Memory B cell (primary cell): Measurements from ENCODE around the gene CARD16.
A peak's percentile ranks its signal among the peaks of the same experiment; 100 is the strongest.

Experiments used
- ATAC-seq: fragments of 150-1000 bp; cut with Tn5 transposase; 2 replicates; pipeline ENCODE4 v1.10.0; 2021; ENCODE audit warnings: low read depth, mild to moderate bottlenecking, moderate library complexity
- DNase-seq, 2 donors: peaks; one replicate each; pipeline ENCODE4 v3.0.0; 2022; ENCODE audit warnings: low spot score in 2 of 2
- H3K27ac Mint-ChIP-seq: one replicate; pipeline ENCODE4 v1.8.0; 2022; ENCODE audit warnings: mild to moderate bottlenecking, moderate library complexity, mixed read lengths
- H3K27me3 Mint-ChIP-seq: one replicate; pipeline ENCODE4 v1.8.0; 2022; ENCODE audit warnings: mixed read lengths
- H3K36me3 Mint-ChIP-seq: one replicate; pipeline ENCODE4 v1.8.0; 2022; ENCODE audit warnings: mild to moderate bottlenecking, mixed read lengths
- H3K4me1 Mint-ChIP-seq: one replicate; pipeline ENCODE4 v1.8.0; 2022; ENCODE audit warnings: mixed read lengths
- H3K4me3 Mint-ChIP-seq: one replicate; pipeline ENCODE4 v1.8.0; 2022; ENCODE audit warnings: mild to moderate bottlenecking, moderate library complexity, mixed read lengths
- H3K9me3 Mint-ChIP-seq: one replicate; pipeline ENCODE4 v1.8.0; 2022; ENCODE audit warnings: mixed read lengths

CARD16 gene

DNA sequence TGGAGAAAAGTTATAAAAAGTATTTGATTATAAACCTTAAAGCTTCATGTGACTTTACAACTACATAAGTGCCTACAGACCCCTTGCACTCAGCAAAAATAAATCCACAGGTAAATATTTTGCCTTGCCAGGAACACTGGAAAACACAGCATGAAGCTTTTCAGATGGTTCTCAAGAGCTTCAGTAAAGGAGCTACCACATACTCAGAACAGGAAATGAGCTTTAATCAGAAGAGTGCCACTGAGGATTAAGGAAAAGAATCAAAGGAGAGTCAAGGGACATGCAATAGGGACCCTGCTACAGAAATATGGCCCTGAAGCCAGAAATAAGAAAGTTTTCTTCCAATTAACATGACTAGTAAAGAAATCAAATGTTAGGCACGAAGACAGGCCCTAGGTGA is 11.4 kb downstream of the CARD16 start:
- DNase-seq (no peak), ATAC-seq (peak; percentile 18)
- Mint-ChIP-seq H3K4me1 (peaks cover 25% of the 10 kb centered on the region), H3K27me3 (no peaks in the 10 kb centered on the region), H3K9me3 (no peaks in the 10 kb centered on the region), H3K4me3 (peak overlapping the region; percentile 88), H3K27ac (peak overlapping the region; percentile 91), H3K36me3 (peaks cover 37% of the 10 kb centered on the region)

DNA sequence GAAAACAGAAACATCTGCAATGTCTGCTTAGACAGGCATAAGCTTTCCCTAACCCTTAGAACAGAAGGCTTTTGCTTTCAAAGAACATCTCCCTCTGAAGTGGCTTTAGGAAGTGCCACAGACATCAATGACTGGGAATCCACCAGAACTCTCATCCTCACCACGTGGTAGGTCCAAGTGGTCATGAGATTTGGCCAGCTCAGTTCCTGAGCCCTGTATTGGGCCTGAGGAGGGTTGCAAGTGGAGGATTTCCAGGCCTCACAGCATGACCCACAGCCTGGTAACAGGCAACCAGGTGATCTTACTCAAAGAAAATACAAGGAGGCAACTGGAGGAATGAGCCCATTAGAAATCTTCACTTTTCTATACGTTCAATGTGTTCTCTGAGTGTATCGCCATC is 11.8 kb downstream of the CARD16 start:
- H3K4me1 Mint-ChIP-seq: peaks cover 27% of the 10 kb centered on the region

GRCh38 chr11:105032495-105032894 is 12.6 kb downstream of the CARD16 start:
- Mint-ChIP-seq H3K36me3 (peaks cover 36% of the 10 kb centered on the region), H3K27ac (peak overlapping the region; percentile 91), H3K4me1 (peaks cover 32% of the 10 kb centered on the region), H3K27me3 (no peaks in the 10 kb centered on the region), H3K9me3 (no peaks in the 10 kb centered on the region), H3K4me3 (peak overlapping the region; percentile 67)
- no peak for DNase-seq
- peak; percentile 61 for ATAC-seq

More for the DNA sequence above, 11.8 kb downstream of the CARD16 start:
- H3K9me3 Mint-ChIP-seq: no peaks in the 10 kb centered on the region
- peak overlapping the region; percentile 88 for H3K4me3 Mint-ChIP-seq
- peak overlapping the region; percentile 91 for H3K27ac Mint-ChIP-seq
- DNase-seq (no peak), ATAC-seq (no peak)
- H3K27me3 Mint-ChIP-seq: no peaks in the 10 kb centered on the region
- peaks cover 36% of the 10 kb centered on the region for H3K36me3 Mint-ChIP-seq

GRCh38 chr11:105027678-105028077 is 17.5 kb downstream of the CARD16 start:
- DNase-seq: no peak
- H3K36me3 Mint-ChIP-seq: peaks cover 44% of the 10 kb centered on the region
- H3K27ac Mint-ChIP-seq: peak overlapping the region; percentile 66
- peaks cover 37% of the 10 kb centered on the region for H3K4me1 Mint-ChIP-seq
- H3K9me3 Mint-ChIP-seq: no peaks in the 10 kb centered on the region
- no peak for ATAC-seq
- H3K27me3 Mint-ChIP-seq: no peaks in the 10 kb centered on the region
- H3K4me3 Mint-ChIP-seq: peak overlapping the region; percentile 53

- no peak overlapping the region for H3K4me3 Mint-ChIP-seq
Observed at GRCh38 chr11:105024394-105024793, 20.7 kb downstream of the CARD16 start.

DNA sequence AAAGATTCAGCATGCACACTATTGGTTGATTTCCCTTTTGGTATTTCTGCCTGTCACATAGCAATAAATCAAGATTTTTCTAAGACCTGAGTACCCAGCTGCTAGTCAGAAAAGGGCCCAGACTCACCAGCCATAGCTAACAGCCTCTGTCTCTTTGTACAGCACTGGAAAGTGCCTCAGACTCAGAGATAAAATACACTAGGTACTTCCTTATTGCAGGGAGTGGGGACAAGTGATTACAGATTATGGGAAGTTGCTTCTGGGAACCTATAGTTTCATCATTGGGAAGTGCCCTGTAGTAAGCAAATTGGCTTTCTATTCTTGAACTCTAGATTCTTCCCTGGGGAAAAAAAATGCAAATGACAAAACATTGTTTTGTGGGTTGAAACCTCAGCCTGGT is 22.1 kb downstream of the CARD16 start, which contains the start of gene CASP5:
TSS of gene CASP5 (minus strand) at position 166 of the 400 bp plus-strand sequence. CDS start at position 134, 32 bp downstream.
- Mint-ChIP-seq H3K27me3 (no peaks in the 10 kb centered on the region), H3K36me3 (peaks cover 18% of the 10 kb centered on the region), H3K4me1 (peaks cover 36% of the 10 kb centered on the region), H3K4me3 (no peak within 1 kb of the TSS), H3K9me3 (no peaks in the 10 kb centered on the region), H3K27ac (peak within 1 kb of the TSS; percentile 22)
- DNase-seq (no peak), ATAC-seq (peak; percentile 56)

More at GRCh38 chr11:105024394-105024793, 20.7 kb downstream of the CARD16 start:
- H3K9me3 Mint-ChIP-seq: no peaks in the 10 kb centered on the region
- peaks cover 38% of the 10 kb centered on the region for H3K4me1 Mint-ChIP-seq
- peaks cover 27% of the 10 kb centered on the region for H3K36me3 Mint-ChIP-seq
- no peaks in the 10 kb centered on the region for H3K27me3 Mint-ChIP-seq
- ATAC-seq (no peak), DNase-seq (no peak)
- H3K27ac Mint-ChIP-seq: peak overlapping the region; percentile 22

DNA sequence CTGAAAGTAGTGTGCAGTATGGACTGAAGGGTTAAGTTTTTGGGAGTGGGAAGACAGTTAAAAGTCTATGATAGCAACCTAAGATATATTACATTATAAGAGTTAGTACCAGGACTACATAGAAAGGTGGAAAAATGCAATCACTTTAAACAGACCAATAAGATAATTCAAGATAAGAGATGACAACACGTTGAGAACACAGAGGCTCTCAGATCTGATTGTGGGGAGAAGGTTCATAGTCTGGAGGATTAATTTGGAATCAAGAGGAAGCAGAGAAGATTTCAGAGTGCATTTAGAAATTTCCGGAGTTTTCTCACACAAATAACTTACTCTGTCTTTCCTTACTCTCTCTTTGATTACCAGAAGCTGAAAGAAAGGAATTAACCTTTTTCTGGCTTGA is 22.6 kb downstream of the CARD16 start:
- no peak for ATAC-seq

GRCh38 chr11:105007463-105007862 is 37.7 kb downstream of the CARD16 start:
- H3K27ac Mint-ChIP-seq: no peak overlapping the region
- no peaks in the 10 kb centered on the region for H3K36me3 Mint-ChIP-seq
- no peaks in the 10 kb centered on the region for H3K9me3 Mint-ChIP-seq
- DNase-seq: no peak
- no peak overlapping the region for H3K4me3 Mint-ChIP-seq
- no peaks in the 10 kb centered on the region for H3K27me3 Mint-ChIP-seq
- H3K4me1 Mint-ChIP-seq: no peaks in the 10 kb centered on the region
- no peak for ATAC-seq

More for the DNA sequence above, 22.6 kb downstream of the CARD16 start:
- H3K4me3 Mint-ChIP-seq: no peak overlapping the region
- DNase-seq: no peak
- no peaks in the 10 kb centered on the region for H3K27me3 Mint-ChIP-seq
- peaks cover 31% of the 10 kb centered on the region for H3K4me1 Mint-ChIP-seq
- H3K27ac Mint-ChIP-seq: peak overlapping the region; percentile 0
- H3K9me3 Mint-ChIP-seq: no peaks in the 10 kb centered on the region
- H3K36me3 Mint-ChIP-seq: peaks cover 14% of the 10 kb centered on the region

DNA sequence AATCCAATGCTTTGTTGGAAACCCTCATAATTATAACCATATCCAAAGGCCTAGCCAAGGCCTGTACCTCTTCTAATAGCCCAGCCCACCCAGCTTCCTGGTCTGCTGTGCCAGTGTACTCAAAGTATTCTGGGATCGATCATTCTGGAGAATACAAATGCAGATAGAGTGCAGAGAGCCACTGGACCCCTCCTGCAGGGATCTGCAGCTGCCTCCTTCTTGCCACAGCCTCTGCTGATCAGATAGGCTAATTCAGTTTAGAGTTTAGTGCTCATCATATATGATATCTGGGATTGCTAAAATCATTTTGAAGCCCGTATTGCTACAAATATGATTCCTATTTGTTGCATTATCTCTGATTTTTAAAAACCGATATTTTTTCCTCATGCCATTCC is 39.7 kb downstream of the CARD16 start:
- no peak for ATAC-seq
- Mint-ChIP-seq H3K27ac (no peak overlapping the region), H3K9me3 (no peaks in the 10 kb centered on the region), H3K4me3 (no peak overlapping the region), H3K27me3 (no peaks in the 10 kb centered on the region), H3K36me3 (no peaks in the 10 kb centered on the region), H3K4me1 (peaks cover 6% of the 10 kb centered on the region)
- DNase-seq: no peak

DNA sequence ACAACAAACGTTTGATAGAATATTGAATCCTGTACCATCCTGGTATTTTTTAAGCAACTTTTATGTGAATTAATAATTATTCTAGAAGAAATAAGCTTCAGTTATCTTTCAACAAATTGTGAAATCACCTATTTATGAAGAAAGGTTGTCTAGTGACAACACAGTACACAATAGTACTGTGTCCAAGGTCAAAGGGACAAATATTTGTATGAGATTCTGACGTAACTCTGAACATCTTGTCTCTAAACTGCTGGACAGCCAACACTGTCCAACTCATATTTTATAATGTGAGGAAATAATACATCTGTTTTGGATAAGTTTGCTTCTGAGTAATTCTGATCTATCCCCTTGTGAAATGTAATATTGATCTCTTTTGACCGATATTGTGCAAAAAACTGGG is 41.1 kb downstream of the CARD16 start:
- Mint-ChIP-seq H3K9me3 (no peaks in the 10 kb centered on the region), H3K36me3 (no peaks in the 10 kb centered on the region), H3K4me1 (peaks cover 6% of the 10 kb centered on the region), H3K27me3 (no peaks in the 10 kb centered on the region), H3K27ac (no peak overlapping the region), H3K4me3 (no peak overlapping the region)
- DNase-seq: no peak
- ATAC-seq: no peak

- peaks cover 6% of the 10 kb centered on the region for H3K4me1 Mint-ChIP-seq
- H3K27ac Mint-ChIP-seq: no peak overlapping the region
Observed at GRCh38 chr11:105003151-105003550, 42.0 kb downstream of the CARD16 start.

DNA sequence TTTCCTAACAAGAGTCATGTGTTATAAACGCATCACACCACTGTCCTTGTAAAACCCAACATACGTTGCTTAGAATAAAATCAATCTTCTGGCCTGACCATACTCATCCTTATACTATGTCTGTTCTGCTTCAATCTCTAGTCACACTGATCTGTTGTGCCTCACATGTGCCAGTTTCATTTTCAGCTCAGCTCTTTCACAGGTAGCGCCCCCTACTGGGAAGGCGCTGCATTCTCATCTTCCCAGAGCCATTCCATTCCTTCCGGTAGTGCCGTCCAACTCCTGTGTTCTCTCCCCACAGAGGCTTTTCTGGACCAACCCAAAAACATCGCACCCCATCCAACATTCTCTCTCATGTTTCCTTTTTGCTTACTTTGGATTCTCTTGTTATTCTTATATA is 44.3 kb downstream of the CARD16 start:
- DNase-seq: peak; percentile 42
- peak; percentile 85 for ATAC-seq
- H3K27ac Mint-ChIP-seq: no peak overlapping the region
- no peak overlapping the region for H3K4me3 Mint-ChIP-seq
- H3K27me3 Mint-ChIP-seq: no peaks in the 10 kb centered on the region
- no peaks in the 10 kb centered on the region for H3K9me3 Mint-ChIP-seq
- no peaks in the 10 kb centered on the region for H3K36me3 Mint-ChIP-seq
- peaks cover 6% of the 10 kb centered on the region for H3K4me1 Mint-ChIP-seq

More at GRCh38 chr11:105003151-105003550, 42.0 kb downstream of the CARD16 start:
- Mint-ChIP-seq H3K27me3 (no peaks in the 10 kb centered on the region), H3K4me3 (no peak overlapping the region), H3K9me3 (no peaks in the 10 kb centered on the region), H3K36me3 (no peaks in the 10 kb centered on the region)
- ATAC-seq (no peak), DNase-seq (no peak)

DNA sequence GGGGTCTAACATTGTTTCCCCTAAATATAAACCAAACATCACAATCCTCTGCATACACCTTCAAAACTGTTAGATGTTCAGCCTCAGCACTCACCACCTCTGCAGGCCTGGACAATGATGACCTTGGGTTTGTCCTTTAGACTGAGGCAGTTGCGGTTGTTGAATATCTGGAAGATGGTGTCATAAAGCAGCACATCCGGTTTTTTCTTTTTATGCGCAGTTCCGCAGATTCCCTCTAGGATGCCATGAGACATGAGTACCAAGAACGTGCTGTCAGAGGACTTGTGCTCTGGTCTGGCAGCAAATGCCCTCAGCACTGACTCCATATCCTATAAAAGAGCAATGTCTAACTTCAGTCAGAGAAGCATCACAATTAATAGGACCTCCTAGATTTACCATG is 45.0 kb downstream of the CARD16 start:
- peak; percentile 55 for ATAC-seq
- Mint-ChIP-seq H3K4me1 (peaks cover 6% of the 10 kb centered on the region), H3K4me3 (no peak overlapping the region), H3K27me3 (no peaks in the 10 kb centered on the region), H3K36me3 (no peaks in the 10 kb centered on the region), H3K9me3 (no peaks in the 10 kb centered on the region), H3K27ac (no peak overlapping the region)
- DNase-seq: no peak

GRCh38 chr11:104999721-105000120 is 45.4 kb downstream of the CARD16 start:
- ATAC-seq: no peak
- no peak for DNase-seq
- Mint-ChIP-seq H3K4me1 (peaks cover 6% of the 10 kb centered on the region), H3K27ac (no peak overlapping the region), H3K36me3 (no peaks in the 10 kb centered on the region), H3K4me3 (no peak overlapping the region), H3K27me3 (no peaks in the 10 kb centered on the region), H3K9me3 (no peaks in the 10 kb centered on the region)

DNA sequence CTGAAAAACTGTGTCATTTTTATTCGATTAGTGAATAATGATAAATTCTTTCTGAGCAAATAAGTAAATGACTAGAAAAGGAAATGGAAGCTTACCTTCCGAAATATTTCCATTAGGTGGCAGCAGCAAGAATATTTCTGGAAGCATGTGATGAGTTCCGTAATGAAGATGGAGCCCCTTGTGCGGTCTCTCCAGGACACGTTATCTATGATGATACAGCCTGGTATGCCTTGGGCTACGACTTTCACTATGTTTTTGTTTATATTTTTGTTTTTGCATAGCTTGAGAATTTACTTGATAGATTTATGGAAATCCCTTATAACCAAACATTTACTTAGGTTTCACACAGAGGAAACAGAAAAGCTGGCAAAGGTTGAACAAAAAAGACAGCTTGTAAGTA is 47.8 kb downstream of the CARD16 start:
- Mint-ChIP-seq H3K4me1 (peaks cover 11% of the 10 kb centered on the region), H3K27me3 (no peaks in the 10 kb centered on the region), H3K27ac (no peak overlapping the region), H3K9me3 (no peaks in the 10 kb centered on the region), H3K4me3 (no peak overlapping the region), H3K36me3 (no peaks in the 10 kb centered on the region)
- DNase-seq (no peak), ATAC-seq (no peak)
